ENCODE measurements around the gene MSN. TPM values are rescaled to one million over a fixed set of nuclear protein-coding genes. Genes with fewer than 3 reads are reported as not detected.
"Not testable (repeated sequence)": the region's sequence is repeated elsewhere in the genome, so short reads cannot be mapped to it uniquely, and the experiment has no call there.

Gene MSN
- total RNA-seq, 1 donor from 2014 or later = 156 TPM

DNA sequence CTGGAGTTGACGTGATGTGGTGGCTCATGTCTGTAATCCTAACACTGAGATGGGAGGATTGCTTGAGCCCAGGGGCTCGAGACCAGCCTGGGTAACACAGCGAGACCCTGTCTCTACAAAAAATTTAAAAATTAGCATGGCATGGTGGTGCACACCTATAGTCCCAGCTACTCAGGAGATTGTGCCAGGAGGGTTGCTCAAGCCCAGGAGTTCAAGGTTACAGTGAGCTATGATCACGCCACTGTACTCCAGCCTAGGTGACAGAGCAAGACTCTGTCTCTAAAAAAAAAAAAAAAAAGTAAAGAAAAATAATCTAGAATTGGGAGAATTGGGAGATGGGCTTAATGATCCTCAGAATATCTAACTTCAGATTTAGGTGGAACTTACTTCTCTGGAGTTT is 51.1 kb downstream of the MSN start:
- no peak for DNase-seq (ENCODE audit: low read depth in 2 of 2)

DNA sequence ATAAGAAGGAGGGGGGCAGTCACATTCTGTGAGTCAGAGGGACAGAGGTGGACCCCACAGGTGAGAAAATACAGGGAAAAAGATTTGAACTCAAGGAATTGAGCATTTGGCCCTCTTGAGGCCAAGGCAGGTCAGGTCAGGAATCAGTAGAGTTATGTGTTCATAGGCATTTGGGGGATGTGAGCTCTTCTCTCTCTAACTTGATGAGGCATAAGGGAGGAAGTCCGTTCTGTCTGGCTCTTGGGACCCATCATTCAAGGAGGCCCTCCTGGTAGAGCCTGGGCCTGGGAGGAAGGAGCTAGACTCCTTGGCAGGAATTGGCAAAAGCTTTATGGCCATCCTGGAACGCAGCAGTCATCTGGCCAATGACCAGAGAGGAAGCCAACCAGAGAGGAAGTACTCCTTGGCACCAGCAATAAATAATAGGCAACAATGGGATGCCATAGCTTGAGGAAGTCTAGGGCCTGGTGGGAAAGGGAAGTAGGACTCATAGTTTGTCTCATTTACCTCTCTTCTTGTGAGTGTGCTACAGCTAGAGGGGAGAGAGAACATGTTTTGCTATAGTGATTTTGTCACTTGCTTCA is 53.0 kb downstream of the MSN start:
- DNase-seq (ENCODE audit: low read depth in 2 of 2) = peak; percentile 41 to 89

DNA sequence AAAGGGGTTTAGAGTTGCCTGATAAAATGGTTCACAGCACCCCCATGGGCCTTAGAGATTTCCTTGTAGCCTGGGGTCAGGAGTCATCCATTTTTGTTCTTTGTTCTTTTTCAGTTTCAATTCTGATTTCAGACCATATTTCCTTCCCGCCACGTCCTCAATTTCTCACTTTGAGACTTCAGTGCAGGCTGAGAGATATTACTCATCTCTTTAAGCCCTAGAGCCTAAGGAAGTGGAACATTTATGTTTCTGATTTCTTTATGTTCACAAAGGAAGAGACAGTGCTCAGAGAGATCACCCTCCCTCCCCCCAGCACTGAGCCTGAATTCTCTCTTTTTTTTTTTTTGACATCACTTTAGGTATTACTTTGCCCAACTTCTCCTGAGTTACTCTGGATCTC is 56.3 kb downstream of the MSN start:
- DNase-seq (ENCODE audit: low read depth in 2 of 2) = peak in 1 of 2 donors; percentile 44

DNA sequence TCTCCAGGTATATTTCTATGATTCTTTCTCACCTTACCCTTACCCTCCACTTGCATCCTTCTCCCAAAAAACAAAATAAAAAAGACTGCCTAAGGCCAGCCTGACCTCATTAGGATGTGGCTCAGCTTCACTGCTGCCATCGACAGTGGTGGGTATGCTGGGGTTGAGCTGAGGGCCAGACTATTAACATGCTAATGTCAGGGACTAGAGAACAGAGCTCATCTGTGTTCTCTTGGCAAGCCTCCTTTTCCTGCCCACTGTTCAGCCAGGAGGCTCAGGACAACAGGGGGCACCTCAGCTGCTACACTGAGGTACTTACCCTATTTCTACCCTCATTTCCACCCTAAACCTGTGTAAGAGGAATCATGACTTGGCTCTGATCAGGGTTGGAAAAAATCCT is 59.3 kb downstream of the MSN start:
- no peak for DNase-seq (ENCODE audit: low read depth in 2 of 2)

DNA sequence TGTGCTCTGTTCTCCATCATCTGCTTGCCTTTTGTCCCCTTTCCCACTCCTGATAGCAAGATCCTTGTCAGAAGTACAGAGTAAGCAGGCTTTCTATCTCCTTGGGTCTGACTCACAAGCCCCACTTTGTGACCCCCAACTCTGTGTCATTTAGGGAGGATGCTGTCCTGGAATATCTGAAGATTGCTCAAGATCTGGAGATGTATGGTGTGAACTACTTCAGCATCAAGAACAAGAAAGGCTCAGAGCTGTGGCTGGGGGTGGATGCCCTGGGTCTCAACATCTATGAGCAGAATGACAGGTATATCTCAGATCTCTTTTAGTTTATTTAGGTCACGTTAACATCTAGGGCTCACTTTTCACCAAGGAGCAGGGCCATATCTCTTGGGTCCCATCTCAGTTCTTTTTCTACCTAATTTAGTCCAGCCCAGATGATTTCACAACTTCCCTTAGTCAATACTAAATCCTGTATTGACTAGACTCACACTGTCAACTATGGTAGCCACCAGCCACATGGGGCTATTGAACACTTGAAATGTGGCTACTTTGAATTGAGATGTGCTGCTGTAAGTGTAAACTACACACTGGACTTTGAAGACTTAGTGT is 64.3 kb downstream of the MSN start:
- DNase-seq (ENCODE audit: low read depth in 2 of 2) = no peak

DNA sequence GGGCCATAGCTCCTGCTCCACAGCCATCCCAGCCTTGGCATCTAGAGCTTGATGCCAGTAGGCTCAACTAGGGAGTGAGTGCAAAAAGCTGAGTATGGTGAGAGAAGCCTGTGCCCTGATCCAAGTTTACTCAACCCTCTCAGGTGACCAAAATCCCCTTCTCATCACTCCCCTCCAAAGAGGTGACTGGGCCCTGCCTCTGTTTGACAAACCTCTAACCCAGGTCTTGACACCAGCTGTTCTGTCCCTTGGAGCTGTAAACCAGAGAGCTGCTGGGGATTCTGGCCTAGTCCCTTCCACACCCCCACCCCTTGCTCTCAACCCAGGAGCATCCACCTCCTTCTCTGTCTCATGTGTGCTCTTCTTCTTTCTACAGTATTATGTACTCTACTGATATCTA is 73.5 kb downstream of the MSN start:
- no peak for DNase-seq (ENCODE audit: low read depth in 2 of 2)

DNA sequence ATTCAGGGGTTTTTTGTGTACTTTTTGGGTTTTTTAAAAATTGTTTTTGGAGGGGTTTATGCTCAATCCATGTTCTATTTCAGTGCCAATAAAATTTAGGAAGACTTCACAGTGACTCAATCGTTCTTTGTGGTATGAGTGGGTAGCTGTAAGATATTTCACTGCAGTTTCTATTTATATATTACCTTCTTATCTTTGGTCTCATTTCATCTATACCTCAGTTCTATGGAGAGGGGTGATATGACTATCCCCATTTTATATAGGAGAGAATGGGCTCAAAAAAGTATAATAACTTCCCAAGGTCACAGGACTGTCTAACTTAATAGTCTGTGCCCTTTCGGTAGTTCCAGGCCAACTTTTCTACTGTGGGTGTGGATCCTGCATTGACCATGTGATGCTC is 74.4 kb downstream of the MSN start:
- no peak for DNase-seq (ENCODE audit: low read depth in 2 of 2)

DNA sequence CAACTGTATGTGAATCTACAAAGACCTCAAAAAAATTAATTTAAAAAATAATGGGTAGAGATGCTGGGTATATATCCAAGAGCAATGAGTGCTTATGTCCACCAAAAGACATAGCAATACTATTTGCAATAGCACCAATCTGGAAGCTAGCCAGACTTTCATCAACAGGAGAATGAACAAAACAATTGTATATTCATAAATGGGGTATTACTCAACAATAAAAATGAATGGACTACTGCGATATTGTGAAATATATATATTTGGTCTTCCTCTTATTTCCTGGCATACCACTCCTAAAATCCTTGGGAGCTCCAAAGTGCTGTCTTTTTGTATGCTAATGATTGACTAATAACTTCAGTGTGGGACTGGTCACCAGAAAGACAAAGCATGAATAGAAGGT is 77.5 kb downstream of the MSN start:
- DNase-seq (ENCODE audit: low read depth in 2 of 2) = peak; percentile 12 to 53

DNA sequence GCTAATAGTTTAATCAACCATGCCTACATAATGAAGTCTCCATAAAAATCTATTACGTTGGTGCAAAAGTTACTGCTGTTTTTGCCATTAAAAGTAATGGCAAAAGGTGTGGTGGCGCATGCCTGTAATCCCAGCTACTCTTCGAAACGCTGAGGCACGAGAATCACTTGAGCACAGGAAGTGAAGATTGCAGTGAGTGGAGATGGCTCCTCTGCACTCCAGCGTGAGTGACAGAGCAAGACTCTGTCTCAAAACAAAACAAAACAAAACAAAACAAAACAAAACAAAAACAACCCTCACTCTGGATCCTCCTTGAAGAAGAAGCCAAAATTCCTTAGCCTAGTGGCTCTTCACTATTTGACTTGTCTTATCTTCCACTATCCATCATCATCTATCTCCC is 78.0 kb downstream of the MSN start:
- DNase-seq (ENCODE audit: low read depth in 2 of 2) = no peak

DNA sequence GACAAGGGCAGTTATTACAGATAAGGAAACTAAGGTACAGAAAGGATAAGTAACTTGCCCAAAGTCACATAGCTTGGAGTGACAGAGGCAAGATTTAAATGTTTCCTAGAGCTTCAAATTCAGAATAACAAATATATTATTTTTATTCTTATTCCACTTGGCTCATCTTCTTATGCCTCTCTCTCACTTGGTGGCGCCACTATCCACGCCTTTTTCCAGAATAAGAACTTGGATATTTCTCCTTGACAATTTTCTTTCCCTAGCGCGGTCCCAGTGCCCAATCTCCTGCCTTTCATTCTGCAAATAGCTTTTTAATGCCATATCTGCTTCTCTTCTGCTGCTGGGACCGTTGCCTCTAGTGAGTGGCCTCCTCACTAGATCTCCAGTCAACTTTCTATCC is 78.5 kb downstream of the MSN start:
- DNase-seq (ENCODE audit: low read depth in 2 of 2) = no peak

DNA sequence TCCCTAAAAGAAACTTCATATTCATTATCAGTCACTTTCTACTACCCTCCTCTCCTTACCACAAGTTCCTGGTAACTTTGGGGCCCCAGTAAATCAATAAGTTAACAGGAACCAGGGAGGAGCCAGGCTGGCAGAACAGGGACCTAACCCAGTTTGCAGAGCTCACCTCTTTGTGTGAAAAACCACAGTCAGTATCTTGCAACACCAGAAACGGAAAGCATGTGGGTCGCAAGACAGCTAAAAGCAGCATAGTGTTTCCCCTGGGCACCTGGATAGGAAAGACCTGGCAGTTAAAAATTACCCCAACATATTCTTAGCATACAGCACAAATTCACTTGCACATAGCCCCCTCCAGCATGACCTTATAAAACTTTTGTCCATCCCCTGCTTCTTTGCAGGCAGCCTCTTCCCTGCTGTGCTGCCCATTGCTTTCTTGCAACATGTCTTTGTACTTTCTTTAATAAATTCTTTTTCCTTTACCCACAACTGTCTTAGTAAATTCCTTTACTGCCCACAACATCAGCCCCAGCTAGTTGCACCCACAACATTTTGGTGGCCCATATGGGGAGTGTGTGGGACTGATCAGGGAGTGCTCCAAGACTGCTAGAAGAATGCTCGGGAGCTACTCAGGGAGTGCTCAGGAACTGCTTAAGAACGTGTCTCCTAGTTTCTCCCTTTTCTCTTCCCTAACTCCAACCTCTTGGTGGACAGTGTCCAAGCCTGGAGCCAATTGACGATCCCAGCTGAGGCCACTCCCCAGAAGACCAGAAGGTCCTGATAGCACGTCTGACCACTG is 83.4 kb downstream of the MSN start:
- DNase-seq (ENCODE audit: low read depth in 2 of 2) = no peak

DNA sequence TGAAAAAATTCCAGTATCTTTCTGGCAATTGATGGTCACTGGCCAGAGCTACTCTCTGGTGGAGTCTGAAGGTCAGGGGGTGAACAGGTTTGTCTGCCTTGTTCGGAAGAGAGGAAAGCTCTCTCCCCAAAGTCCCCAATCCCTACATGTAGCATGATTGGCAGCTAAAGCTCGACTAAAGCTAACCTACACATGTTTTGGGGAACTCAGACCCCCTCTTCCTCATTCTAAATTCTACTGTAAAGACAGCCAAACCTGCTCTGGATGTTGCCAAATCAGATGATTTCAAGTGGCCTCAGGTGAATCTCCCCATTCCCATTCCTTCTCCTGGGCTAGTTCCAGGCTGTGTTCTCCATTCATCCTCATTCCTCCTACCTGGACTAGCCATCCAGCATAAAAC is 84.1 kb downstream of the MSN start:
- DNase-seq (ENCODE audit: low read depth in 2 of 2) = no peak

DNA sequence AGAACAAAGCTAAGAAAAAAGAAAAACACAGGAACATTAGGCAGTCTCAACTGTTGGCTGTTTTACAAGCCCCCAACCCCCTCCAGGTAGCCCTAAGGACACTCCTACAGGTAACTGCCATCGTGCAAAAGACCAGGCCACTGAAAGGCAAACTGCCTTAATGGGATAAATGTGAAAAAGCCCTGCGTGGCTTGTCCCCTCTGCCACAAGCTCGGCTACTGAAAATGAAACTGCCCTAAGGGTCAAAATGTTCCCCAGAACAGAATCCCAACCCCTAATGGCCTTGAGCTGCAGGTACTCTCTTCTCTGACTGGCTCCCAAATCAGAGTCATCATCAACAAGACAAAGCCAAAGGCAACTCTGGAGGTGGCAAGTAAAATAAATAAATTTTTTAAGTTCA is 84.8 kb downstream of the MSN start:
- no peak for DNase-seq (ENCODE audit: low read depth in 2 of 2)

DNA sequence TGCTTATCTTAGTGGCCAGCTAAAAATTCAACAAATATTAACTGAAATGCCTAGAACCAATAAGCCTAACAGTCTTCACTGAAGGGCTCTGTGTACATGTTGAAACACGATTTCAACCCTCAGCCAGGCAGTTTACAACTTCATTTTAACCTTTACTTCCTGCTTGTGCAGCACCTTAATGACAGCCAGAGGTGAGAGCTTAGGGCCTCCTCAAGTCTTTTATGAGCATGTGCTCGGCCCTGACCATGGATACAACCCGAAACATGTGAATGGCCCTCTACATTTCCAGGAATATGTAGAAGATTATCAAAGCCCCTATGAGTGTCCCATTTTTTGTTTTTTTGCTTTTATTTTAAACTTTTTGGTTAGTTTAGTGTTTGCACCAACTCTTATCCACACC is 88.3 kb downstream of the MSN start:
- DNase-seq (ENCODE audit: low read depth in 2 of 2) = no peak

DNA sequence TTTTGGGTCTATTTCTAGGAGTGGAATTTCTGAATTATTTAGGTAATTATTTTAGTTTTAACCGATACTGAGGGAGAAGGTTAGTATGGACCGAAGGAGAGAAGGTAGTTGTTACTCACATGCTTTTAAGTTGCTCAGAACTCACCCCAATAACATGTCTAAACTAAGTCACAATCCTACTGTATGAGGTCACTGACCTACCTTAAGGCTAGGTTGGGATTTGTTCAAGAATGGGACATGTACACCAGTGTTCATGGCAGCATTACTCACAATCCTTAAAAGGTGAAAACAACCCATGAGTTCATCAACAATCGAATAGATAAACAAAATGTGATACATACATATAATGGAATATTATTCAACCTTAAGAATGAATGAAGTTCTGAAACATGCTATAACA is 90.5 kb downstream of the MSN start:
- no peak for DNase-seq (ENCODE audit: low read depth in 2 of 2)

DNA sequence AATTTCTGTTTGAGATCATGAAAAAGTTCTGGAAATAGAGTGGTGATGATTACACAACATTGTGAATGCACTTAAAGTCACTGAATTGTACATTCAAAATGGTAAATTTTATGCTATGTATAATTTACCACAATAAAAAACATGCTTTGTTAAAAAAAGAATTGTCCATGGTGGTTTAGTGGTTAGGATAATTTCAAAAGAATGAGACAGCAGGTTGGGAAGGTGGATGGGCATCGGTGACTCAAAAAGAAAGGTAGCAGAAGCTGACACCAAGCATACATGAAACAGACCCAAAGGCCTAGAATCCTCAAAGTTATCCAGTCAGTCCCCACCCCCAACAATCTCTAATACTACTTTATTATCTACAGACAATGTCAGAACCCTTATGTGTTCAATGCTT is 91.1 kb downstream of the MSN start:
- DNase-seq (ENCODE audit: low read depth in 2 of 2) = no peak

DNA sequence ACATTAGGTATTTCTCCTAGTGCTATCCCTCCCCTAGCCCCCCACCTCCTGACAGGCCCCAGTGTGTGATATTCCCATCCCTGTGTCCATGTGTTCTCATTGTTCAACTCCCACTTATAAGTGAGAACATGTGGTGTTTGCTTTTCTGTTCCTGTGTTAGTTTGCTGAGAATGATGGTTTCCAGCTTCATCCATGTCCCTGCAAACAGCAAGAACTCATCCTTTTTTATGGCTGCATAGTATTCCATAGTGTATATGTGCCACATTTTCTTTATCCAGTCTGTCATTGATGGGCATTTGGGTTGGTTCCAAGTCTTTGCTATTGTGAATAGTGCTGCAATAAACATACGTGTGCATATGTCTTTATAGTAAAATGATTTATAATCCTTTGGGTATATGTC is 92.1 kb downstream of the MSN start:
- not testable (repeated sequence) for DNase-seq (ENCODE audit: low read depth in 2 of 2)

DNA sequence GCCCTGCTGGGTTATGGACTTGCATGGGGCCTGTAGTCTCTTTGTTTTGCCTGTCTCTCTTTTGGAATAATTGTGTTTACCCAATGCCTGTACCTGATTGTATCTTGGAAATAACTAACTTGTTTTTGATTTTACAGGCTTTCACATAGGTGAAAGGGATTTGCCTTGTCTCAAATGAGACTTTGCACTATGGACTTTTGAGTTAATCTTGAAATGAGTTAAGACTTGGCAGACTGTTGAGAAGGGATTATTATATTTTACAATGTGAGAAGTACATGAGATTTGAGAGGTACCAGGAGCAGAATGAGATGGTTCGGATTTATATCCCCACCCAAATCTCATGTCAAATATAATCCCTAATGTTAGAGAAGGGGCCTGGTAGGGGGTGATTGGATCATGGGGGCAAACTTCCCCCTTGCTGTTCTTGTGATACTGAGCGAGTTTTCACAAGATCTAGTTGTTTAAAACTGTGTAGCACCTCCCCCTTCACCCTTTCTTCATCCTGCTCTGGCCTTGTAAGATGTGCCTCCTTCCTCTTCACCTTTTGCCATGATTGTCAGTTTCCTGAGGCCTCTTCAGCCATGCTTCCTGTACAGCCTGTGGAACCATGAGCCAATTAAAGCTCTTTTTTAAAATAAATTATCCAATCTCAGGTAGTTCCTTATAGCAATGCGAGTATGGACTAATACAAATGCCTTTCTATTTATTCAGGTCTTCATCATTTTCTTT is 102.3 kb downstream of the MSN start:
- no peak for DNase-seq (ENCODE audit: low read depth in 2 of 2)

DNA sequence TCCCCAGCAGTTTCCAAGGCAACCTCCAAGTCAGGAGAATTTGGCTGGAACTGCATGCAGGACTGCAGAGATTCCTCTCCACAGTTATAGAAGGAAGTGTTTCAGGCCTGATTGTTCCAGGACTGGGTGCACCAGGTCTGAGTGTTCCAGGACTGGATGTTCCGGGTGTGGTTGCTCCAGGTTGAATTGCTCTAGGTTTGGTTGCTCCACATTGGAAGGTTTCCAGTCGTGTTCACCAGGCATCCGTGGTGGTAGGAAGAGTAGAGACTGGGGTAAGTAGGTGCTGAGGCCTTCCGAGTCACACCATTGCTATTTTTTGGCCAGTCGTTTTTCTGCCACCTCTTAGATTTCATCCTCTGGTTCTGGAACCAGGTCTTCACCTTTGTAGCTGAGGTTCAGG is 105.4 kb downstream of the MSN start:
- DNase-seq (ENCODE audit: low read depth in 2 of 2) = no peak

DNA sequence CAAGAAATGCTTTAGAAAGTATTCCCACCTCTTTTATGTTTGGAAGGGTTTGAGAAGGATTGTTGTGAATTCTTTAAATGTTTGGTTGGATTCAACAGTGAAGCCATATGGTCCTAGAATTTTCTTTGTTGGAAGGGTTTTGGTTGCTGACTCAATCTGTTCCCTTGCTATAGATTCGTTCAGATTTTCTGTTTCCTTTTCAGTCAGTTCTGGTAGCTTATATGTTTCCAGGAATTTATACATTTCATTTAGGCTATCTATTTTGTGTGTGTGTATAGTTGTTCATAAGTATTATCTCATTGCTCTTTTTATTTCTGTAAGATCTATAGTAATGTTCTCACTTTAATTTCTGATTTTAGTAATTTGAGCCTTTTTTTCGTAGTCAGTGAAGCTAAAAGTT is 114.4 kb downstream of the MSN start:
- DNase-seq (ENCODE audit: low read depth in 2 of 2) = no peak

DNA sequence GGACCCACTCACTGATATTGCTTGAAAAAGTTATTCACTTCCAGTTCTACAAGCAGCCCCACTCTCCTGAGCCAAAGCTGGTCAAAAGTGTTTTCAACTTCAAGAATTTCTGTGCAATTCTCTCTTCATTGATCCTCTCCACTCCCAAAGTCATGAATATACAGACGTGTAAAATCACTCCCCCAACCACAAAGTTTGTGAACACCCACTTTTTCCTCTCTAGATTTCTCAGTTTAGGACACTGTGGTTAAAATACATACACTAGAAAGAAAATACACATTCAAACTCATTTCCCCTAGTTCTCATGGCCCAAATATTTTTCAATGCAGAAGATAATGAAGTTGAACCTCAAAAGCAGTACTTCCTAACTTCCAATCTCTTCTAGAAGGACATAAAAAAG is 116.3 kb downstream of the MSN start:
- DNase-seq (ENCODE audit: low read depth in 2 of 2) = no peak

All from lung microvascular endothelial cell (primary cell).